Thyroid gland (tissue), 4 donors: ENCODE measurements around the gene BCAM.

Experiments used
- CTCF ChIP-seq, 6 experiments: fragments of 200-600 bp in 3 of 6; fragments of 450-650 bp in 3 of 6; sonication (generic) in 3 of 6; IDR thresholded peaks; one replicate each; pipeline ENCODE4 v1.5.1; 2016 to 2019; ENCODE audit warnings: antibody characterized with exemption in 6 of 6, mild to moderate bottlenecking in 2 of 6, inconsistent platforms in 1 of 6, moderate library complexity in 1 of 6
- POLR2A ChIP-seq, 2 donors: fragments of 450-650 bp; IDR thresholded peaks; one replicate each; pipeline ENCODE4 v1.6.1; 2017; ENCODE audit warnings: antibody characterized with exemption in 2 of 2, mild to moderate bottlenecking in 2 of 2, moderate library complexity in 1 of 2

GRCh38 chr19:44817725-44818465, 9.0 kb downstream of the BCAM start:
- no peak for TF ChIP-seq CTCF (IDR thresholded peaks at IDR 0.05)
- no peak for TF ChIP-seq POLR2A (IDR thresholded peaks at IDR 0.05)
